C4-2B (cell line): ENCODE results near the gene KDM3B.
"Not testable (repeated sequence)": the region's sequence is repeated elsewhere in the genome, so short reads cannot be mapped to it uniquely, and the experiment has no call there.

Experiments
- CTCF ChIP-seq: fragments of 450-650 bp; conservative IDR thresholded peaks from 2 replicates; pipeline ENCODE4 v1.5.1; 2017; ENCODE audit warnings: mild to moderate bottlenecking
- ZFX ChIP-seq: fragments of 450-650 bp; IDR thresholded peaks from 2 replicates; pipeline ENCODE4 v1.6.1; 2017

- TF ChIP-seq CTCF, ZFX: not testable (repeated sequence)
Observed at GRCh38 chr5:138389911-138390310, 37.4 kb downstream of the KDM3B start.
